WTC11 (cell line): ENCODE data around the gene TANC1. TPM values are rescaled to one million over a fixed set of nuclear protein-coding genes. Genes with fewer than 3 reads are reported as not detected.

Experiments used
- ATAC-seq: fragments of 200-7000 bp; cut with Tn5 transposase; 2 replicates; pipeline ENCODE4 v1.10.0; 2021; ENCODE audit warnings: mild to moderate bottlenecking, moderate library complexity
- CTCF ChIA-PET: fragments of 300-600 bp; sonication (Branson Sonifier 250); formaldehyde crosslinking; loops from one replicate; lab custom pipeline; 2021; ENCODE audit warnings: antibody characterized with exemption; lab: Charles Lee
- POLR2A ChIA-PET: fragments of 350-600 bp; sonication (Branson Sonifier 250); formaldehyde crosslinking; loops from one replicate; lab custom pipeline; 2021; ENCODE audit warnings: antibody characterized with exemption; lab: Charles Lee
- DNase-seq: peaks from one replicate; pipeline ENCODE4 v3.0.0; 2021; ENCODE audit warnings: low spot score
- H3K27ac Mint-ChIP-seq: 2 replicates; pipeline ENCODE4 v1.8.0; 2021; ENCODE audit warnings: mixed read lengths
- H3K27me3 Mint-ChIP-seq: 2 replicates; pipeline ENCODE4 v1.8.0; 2021; ENCODE audit warnings: low read depth, mild to moderate bottlenecking, moderate library complexity, mixed read lengths
- H3K36me3 Mint-ChIP-seq: 2 replicates; pipeline ENCODE4 v1.8.0; 2021; ENCODE audit warnings: mixed read lengths
- H3K4me1 Mint-ChIP-seq: 2 replicates; pipeline ENCODE4 v1.8.0; 2022; ENCODE audit warnings: mixed read lengths
- H3K4me3 Mint-ChIP-seq: 2 replicates; pipeline ENCODE4 v1.8.0; 2021; ENCODE audit warnings: mild to moderate bottlenecking, moderate library complexity, mixed read lengths
- H3K9me3 Mint-ChIP-seq: 2 replicates; pipeline ENCODE4 v1.8.0; 2021; ENCODE audit warnings: mixed read lengths
- E2F5 ChIP-seq: sonication (generic); formaldehyde crosslinking; IDR thresholded peaks from 2 replicates; pipeline ENCODE4 v1.8.1; 2022; ENCODE audit warnings: mild to moderate bottlenecking, moderate library complexity, missing genetic modification reagents
- FOXJ3 ChIP-seq: sonication (generic); formaldehyde crosslinking; IDR thresholded peaks from 2 replicates; pipeline ENCODE4 v1.9.0; 2021; ENCODE audit warnings: missing genetic modification reagents, mild to moderate bottlenecking, borderline replicate concordance
- FOXP4 ChIP-seq: sonication (generic); formaldehyde crosslinking; IDR thresholded peaks from 2 replicates; pipeline ENCODE4 v1.8.0; 2022; ENCODE audit warnings: mild to moderate bottlenecking, missing genetic modification reagents
- IRF2 ChIP-seq: sonication (generic); formaldehyde crosslinking; IDR thresholded peaks from 2 replicates; pipeline ENCODE4 v1.8.0; 2022; ENCODE audit warnings: low read depth, missing genetic modification reagents, borderline replicate concordance
- MXD4 ChIP-seq: fragments of 250-450 bp; sonication (Bioruptor Pico); IDR thresholded peaks from 2 replicates; pipeline ENCODE4 v1.8.0; 2021; ENCODE audit warnings: mild to moderate bottlenecking, moderate library complexity, borderline replicate concordance
- SMAD4 ChIP-seq: sonication (generic); formaldehyde crosslinking; IDR thresholded peaks from 2 replicates; pipeline ENCODE4 v1.8.0; 2022; ENCODE audit warnings: mild to moderate bottlenecking, missing genetic modification reagents
- SP1 ChIP-seq: sonication (generic); formaldehyde crosslinking; conservative IDR thresholded peaks from 2 replicates; pipeline ENCODE4 v1.8.1; 2022; ENCODE audit warnings: missing genetic modification reagents
- ZNF232 ChIP-seq: sonication (generic); formaldehyde crosslinking; IDR thresholded peaks from 2 replicates; pipeline ENCODE4 v1.8.0; 2022; ENCODE audit warnings: mild to moderate bottlenecking, missing genetic modification reagents
- ZNF671 ChIP-seq: fragments of 250-450 bp; sonication (Bioruptor Pico); IDR thresholded peaks from 2 replicates; pipeline ENCODE4 v1.8.0; 2021; ENCODE audit warnings: mild to moderate bottlenecking
- total RNA-seq: library from RNA; stranded (reverse); gene quantifications from 3 replicates; pipeline ENCODE4 v1.2.3, GENCODE V29; 2021
- TF ChIP-seq, protein P1 (sequence below): sonication (generic); formaldehyde crosslinking; IDR thresholded peaks from 2 replicates; pipeline ENCODE4 v1.8.1; 2022; ENCODE audit warnings: missing genetic modification reagents, borderline replicate concordance
- TF ChIP-seq, protein P2 (sequence below): sonication (generic); formaldehyde crosslinking; IDR thresholded peaks from 2 replicates; pipeline ENCODE4 v1.8.0; 2023; ENCODE audit warnings: missing genetic modification reagents, mild to moderate bottlenecking, borderline replicate concordance
- TF ChIP-seq, protein P3 (sequence below): fragments of 250-450 bp; sonication (Bioruptor Pico); IDR thresholded peaks from 2 replicates; pipeline ENCODE4 v1.9.0; 2021; ENCODE audit warnings: moderate library complexity, mild to moderate bottlenecking, inconsistent platforms, borderline replicate concordance
- TF ChIP-seq, protein P4 (sequence below): sonication (generic); formaldehyde crosslinking; IDR thresholded peaks from 2 replicates; pipeline ENCODE4 v1.8.1; 2022; ENCODE audit warnings: mild to moderate bottlenecking, missing genetic modification reagents, moderate library complexity, borderline replicate concordance

TANC1 gene
- total RNA-seq, 1 experiment from 2014 or later: 11.6 TPM

DNA sequence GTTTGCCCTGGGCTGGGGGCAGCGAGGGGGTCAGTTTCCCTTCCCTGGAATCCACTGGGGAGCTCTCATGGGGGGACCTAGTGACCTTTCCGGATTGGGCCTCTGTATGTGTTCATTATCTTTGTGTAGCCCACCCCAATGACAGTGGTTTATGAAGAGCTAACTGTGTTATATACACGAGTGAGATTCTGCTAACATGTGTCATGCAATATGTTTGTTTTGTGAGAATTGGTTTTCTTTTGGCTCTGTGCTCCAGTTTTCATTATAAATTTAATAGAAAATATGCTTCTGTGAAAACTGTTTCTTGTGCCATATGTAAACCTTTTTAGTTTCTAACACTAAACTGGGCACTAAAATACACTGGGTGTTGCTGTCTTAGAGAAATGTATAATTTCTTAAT is 207.5 kb downstream of the TANC1 start (continued):
- no peak for TF ChIP-seq FOXP4 (CRISPR knock-in tag)
- no peak for TF ChIP-seq IRF2 (CRISPR knock-in tag)
- TF ChIP-seq, protein P1, sequence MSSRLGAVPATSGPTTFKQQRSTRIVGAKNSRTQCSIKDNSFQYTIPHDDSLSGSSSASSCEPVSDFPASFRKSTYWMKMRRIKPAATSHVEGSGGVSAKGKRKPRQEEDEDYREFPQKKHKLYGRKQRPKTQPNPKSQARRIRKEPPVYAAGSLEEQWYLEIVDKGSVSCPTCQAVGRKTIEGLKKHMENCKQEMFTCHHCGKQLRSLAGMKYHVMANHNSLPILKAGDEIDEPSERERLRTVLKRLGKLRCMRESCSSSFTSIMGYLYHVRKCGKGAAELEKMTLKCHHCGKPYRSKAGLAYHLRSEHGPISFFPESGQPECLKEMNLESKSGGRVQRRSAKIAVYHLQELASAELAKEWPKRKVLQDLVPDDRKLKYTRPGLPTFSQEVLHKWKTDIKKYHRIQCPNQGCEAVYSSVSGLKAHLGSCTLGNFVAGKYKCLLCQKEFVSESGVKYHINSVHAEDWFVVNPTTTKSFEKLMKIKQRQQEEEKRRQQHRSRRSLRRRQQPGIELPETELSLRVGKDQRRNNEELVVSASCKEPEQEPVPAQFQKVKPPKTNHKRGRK (CRISPR knock-in tag): no peak
- TF ChIP-seq FOXJ3: no peak
- TF ChIP-seq SMAD4 (CRISPR knock-in tag): no peak
- TF ChIP-seq E2F5 (CRISPR knock-in tag): no peak
- TF ChIP-seq, protein P2, sequence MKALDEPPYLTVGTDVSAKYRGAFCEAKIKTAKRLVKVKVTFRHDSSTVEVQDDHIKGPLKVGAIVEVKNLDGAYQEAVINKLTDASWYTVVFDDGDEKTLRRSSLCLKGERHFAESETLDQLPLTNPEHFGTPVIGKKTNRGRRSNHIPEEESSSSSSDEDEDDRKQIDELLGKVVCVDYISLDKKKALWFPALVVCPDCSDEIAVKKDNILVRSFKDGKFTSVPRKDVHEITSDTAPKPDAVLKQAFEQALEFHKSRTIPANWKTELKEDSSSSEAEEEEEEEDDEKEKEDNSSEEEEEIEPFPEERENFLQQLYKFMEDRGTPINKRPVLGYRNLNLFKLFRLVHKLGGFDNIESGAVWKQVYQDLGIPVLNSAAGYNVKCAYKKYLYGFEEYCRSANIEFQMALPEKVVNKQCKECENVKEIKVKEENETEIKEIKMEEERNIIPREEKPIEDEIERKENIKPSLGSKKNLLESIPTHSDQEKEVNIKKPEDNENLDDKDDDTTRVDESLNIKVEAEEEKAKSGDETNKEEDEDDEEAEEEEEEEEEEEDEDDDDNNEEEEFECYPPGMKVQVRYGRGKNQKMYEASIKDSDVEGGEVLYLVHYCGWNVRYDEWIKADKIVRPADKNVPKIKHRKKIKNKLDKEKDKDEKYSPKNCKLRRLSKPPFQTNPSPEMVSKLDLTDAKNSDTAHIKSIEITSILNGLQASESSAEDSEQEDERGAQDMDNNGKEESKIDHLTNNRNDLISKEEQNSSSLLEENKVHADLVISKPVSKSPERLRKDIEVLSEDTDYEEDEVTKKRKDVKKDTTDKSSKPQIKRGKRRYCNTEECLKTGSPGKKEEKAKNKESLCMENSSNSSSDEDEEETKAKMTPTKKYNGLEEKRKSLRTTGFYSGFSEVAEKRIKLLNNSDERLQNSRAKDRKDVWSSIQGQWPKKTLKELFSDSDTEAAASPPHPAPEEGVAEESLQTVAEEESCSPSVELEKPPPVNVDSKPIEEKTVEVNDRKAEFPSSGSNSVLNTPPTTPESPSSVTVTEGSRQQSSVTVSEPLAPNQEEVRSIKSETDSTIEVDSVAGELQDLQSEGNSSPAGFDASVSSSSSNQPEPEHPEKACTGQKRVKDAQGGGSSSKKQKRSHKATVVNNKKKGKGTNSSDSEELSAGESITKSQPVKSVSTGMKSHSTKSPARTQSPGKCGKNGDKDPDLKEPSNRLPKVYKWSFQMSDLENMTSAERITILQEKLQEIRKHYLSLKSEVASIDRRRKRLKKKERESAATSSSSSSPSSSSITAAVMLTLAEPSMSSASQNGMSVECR: no peak
- TF ChIP-seq, protein P3, sequence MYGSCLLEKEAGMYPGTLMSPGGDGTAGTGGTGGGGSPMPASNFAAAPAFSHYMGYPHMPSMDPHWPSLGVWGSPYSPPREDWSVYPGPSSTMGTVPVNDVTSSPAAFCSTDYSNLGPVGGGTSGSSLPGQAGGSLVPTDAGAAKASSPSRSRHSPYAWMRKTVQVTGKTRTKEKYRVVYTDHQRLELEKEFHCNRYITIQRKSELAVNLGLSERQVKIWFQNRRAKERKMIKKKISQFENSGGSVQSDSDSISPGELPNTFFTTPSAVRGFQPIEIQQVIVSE: no peak
- TF ChIP-seq, protein P4, sequence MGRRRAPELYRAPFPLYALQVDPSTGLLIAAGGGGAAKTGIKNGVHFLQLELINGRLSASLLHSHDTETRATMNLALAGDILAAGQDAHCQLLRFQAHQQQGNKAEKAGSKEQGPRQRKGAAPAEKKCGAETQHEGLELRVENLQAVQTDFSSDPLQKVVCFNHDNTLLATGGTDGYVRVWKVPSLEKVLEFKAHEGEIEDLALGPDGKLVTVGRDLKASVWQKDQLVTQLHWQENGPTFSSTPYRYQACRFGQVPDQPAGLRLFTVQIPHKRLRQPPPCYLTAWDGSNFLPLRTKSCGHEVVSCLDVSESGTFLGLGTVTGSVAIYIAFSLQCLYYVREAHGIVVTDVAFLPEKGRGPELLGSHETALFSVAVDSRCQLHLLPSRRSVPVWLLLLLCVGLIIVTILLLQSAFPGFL: no peak
- no peak for TF ChIP-seq ZNF671 (CRISPR knock-in tag)
- no peak for TF ChIP-seq MXD4 (CRISPR knock-in tag)
- no peak for TF ChIP-seq SP1 (CRISPR knock-in tag)

DNA sequence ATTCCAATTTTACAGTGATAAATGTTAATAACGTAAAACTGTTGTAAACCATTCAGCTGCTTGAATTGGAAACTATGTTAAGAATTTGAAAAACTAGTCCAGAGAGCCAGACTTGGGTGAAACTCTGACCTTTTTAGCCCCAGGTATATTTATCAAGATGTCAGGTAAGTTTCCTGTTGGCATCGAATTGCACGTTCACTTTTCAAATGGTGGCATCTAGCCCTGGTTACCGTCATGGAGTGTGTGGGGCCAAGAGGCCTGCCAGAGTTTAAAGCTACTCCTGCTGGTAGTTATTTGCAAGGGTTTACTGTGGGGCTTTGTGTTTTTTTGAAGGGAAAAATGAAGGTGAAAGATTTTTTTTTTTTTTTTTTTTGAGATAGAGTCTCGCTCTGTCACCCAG is 208.1 kb downstream of the TANC1 start:
- ChIA-PET POLR2A (interaction anchor here (0.6 kb wide), 1 partner anchor 26 kb away, joined by 4 read pairs; no protein-coding TSS in a partner anchor), CTCF (interaction anchor here (0.6 to 1.3 kb wide), 3 partner anchors 22 to 43 kb away, joined by 3 to 5 read pairs (median 3); no protein-coding TSS in a partner anchor)
- DNase-seq (no peak), ATAC-seq (no peak)
- Mint-ChIP-seq H3K4me3 (no peak overlapping the region), H3K4me1 (no peaks in the 10 kb centered on the region), H3K9me3 (no peaks in the 10 kb centered on the region), H3K36me3 (peaks cover 4% of the 10 kb centered on the region), H3K27me3 (no peaks in the 10 kb centered on the region), H3K27ac (no peak overlapping the region)
- TF ChIP-seq, protein P2: no peak
- no peak for TF ChIP-seq ZNF232 (CRISPR knock-in tag)
- no peak for TF ChIP-seq SMAD4 (CRISPR knock-in tag)
